Measurements from ENCODE around the gene ELF2.
A peak's percentile ranks its signal among the peaks of the same experiment; 100 is the strongest.

Gene ELF2

DNA sequence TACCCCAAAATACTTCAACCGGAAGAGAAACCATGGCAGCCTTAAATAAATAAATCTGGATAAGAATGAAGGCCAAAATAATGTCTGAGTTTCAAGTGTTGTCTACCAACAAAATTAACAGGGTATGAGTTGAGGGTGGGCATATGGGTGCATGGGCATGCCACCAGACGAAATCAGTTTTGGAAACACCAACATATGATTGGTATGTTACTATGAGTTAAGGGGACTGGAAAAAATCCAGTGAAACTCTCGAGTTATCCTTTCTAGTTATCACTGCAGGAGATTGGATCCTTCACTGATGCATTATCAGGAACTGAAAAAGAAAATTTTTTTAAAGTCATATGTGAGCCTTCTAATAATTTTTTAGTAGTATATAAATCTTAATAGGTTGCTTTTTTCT, 129.0 kb downstream of the ELF2 start:
- H3K4me3 Mint-ChIP-seq = no peak overlapping the region
- H3K27ac Mint-ChIP-seq = no peak overlapping the region
- no peaks in the 10 kb centered on the region for H3K9me3 Mint-ChIP-seq
- peaks cover 59% of the 10 kb centered on the region for H3K36me3 Mint-ChIP-seq (ENCODE audit: low read depth)
- no peaks in the 10 kb centered on the region for H3K27me3 Mint-ChIP-seq (ENCODE audit: low read depth)
- TF ChIP-seq, protein P1, sequence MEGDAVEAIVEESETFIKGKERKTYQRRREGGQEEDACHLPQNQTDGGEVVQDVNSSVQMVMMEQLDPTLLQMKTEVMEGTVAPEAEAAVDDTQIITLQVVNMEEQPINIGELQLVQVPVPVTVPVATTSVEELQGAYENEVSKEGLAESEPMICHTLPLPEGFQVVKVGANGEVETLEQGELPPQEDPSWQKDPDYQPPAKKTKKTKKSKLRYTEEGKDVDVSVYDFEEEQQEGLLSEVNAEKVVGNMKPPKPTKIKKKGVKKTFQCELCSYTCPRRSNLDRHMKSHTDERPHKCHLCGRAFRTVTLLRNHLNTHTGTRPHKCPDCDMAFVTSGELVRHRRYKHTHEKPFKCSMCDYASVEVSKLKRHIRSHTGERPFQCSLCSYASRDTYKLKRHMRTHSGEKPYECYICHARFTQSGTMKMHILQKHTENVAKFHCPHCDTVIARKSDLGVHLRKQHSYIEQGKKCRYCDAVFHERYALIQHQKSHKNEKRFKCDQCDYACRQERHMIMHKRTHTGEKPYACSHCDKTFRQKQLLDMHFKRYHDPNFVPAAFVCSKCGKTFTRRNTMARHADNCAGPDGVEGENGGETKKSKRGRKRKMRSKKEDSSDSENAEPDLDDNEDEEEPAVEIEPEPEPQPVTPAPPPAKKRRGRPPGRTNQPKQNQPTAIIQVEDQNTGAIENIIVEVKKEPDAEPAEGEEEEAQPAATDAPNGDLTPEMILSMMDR (IDR thresholded peaks at IDR 0.05; ENCODE audit: unreplicated experiment in 3 of 3) = no peak
- no peaks in the 10 kb centered on the region for H3K4me1 Mint-ChIP-seq

DNA sequence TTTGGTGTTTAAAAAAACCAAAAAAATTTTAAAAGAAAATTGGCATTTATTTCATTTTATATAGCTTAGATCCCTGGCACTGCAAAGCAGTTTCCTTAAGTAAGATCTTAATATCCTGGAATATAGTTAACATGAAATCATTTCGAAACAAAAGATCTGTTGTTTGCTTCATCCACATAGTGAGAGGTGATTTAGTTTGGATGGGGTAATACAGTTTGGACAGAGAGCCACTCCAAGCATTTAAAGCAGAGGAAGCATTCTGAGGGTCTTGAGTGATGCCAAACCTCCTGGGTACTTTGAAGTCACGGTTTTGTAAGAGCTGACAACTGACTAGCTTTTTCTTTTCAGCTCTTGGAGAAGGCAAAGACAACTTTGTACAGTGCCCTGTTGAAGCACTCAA, 132.7 kb downstream of the ELF2 start:
- Mint-ChIP-seq H3K27me3 (ENCODE audit: low read depth) (no peaks in the 10 kb centered on the region), H3K9me3 (no peaks in the 10 kb centered on the region), H3K27ac (no peak overlapping the region), H3K4me1 (no peaks in the 10 kb centered on the region), H3K4me3 (no peak overlapping the region), H3K36me3 (ENCODE audit: low read depth) (peaks cover 63% of the 10 kb centered on the region)
- TF ChIP-seq, protein P1 (IDR thresholded peaks at IDR 0.05; ENCODE audit: unreplicated experiment in 3 of 3) = no peak

DNA sequence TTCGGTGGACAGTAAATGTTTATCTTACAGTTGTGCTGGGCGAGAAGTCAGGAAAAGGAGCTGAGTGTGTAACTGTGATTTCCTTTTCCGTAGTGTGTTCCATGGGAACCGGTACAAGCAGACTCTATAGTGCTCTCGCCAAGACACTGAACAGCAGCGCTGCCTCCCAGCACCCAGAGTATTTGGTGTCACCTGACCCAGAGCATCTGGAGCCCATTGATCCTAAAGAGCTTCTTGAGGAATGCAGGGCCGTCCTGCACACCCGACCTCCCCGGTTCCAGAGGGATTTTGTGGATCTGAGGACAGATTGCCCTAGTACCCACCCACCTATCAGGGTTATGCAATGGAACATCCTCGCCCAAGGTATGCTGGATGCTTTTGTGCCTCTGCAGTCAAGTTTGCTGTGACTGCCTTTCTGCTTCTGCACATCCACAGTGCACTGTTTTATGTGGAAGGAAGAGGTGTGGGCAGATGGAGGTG, 134.0 kb downstream of the ELF2 start:
- TF ChIP-seq, protein P1 (IDR thresholded peaks at IDR 0.05; ENCODE audit: unreplicated experiment in 3 of 3) = no peak
- peak overlapping the region in 1 of 3 experiments; percentile 6 for H3K27ac Mint-ChIP-seq
- H3K4me3 Mint-ChIP-seq = no peak overlapping the region
- H3K27me3 Mint-ChIP-seq (ENCODE audit: low read depth) = no peaks in the 10 kb centered on the region
- no peaks in the 10 kb centered on the region for H3K9me3 Mint-ChIP-seq
- peaks cover 61% of the 10 kb centered on the region for H3K36me3 Mint-ChIP-seq (ENCODE audit: low read depth)
- H3K4me1 Mint-ChIP-seq = no peaks in the 10 kb centered on the region

DNA sequence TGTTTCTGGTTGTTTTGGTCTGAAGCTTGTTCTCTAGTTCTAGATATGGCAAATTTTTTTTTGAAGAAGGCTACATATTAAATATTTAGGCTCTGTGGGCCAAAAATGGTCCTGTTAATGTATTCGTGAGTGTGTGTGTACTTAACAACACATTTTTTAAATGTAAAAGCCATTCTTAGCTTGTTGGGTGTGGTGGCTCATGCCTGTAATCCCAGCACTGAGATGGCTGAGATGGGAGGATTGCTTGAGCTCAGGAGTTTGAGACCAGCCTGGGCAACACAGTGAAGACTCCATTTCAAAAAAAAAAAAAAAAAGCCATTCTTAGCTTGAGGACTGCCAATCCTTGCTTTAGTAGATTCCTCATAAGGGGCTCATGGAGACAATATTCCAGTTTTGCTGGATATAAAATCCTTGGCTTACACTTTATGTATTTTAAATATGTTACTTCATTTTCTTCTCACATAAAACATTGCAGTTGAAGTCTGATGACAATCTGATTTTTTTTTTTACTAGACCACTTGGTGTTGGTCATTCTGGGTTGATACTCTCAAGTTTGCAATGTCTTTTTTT, 138.1 kb downstream of the ELF2 start:
- no peak overlapping the region for H3K27ac Mint-ChIP-seq
- H3K4me1 Mint-ChIP-seq = peaks cover 5% of the 10 kb centered on the region

DNA sequence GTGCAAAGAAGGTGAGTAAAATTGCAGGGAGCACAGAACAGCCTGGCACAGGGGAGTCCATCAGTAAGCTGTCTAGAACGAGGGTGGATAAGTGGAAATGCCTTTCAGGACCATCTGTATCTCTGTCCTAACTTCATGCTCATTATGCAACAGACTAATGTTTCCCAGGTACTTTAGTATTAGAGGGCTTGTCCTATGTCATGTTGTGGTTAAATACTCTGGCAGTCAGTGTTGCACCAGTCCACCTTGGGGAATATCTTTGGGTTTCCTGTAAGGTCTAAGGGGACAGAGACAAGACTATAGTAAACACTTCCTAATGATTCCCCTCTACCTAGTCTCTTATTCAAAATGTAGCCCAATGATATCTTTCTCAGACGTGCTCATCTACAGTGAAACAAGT, 140.1 kb downstream of the ELF2 start:
- Mint-ChIP-seq H3K36me3 (ENCODE audit: low read depth) (peaks cover 51% of the 10 kb centered on the region), H3K27ac (no peak overlapping the region), H3K4me1 (peaks cover 5% of the 10 kb centered on the region), H3K4me3 (no peak overlapping the region), H3K9me3 (no peaks in the 10 kb centered on the region), H3K27me3 (ENCODE audit: low read depth) (no peaks in the 10 kb centered on the region)
- TF ChIP-seq, protein P1 (IDR thresholded peaks at IDR 0.05; ENCODE audit: unreplicated experiment in 3 of 3) = no peak

More for the DNA sequence above, 138.1 kb downstream of the ELF2 start:
- no peaks in the 10 kb centered on the region for H3K27me3 Mint-ChIP-seq (ENCODE audit: low read depth)
- H3K9me3 Mint-ChIP-seq = no peaks in the 10 kb centered on the region
- no peak overlapping the region for H3K4me3 Mint-ChIP-seq
- TF ChIP-seq, protein P1 (IDR thresholded peaks at IDR 0.05; ENCODE audit: unreplicated experiment in 3 of 3) = no peak
- peaks cover 56% of the 10 kb centered on the region for H3K36me3 Mint-ChIP-seq (ENCODE audit: low read depth)

DNA sequence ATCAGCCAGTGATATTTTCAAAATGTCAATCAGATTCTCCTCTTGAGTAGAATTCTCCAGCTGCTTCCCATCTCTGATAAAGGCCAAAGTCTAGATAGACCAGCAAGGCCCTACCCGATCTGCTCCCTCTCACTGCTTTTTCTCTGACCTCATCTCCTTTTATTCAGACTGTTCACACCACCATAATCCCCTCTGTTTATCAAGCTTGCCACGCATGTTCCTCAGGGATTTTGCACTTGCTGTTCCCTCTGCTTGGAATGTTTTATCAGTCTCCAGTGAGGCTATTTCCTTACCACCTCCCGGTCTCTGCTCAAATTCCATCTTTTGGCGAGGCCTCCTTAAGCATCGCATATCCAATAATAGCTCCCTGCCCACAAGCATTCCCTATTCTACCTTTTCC, 141.4 kb downstream of the ELF2 start:
- peaks cover 46% of the 10 kb centered on the region for H3K36me3 Mint-ChIP-seq (ENCODE audit: low read depth)
- no peak overlapping the region for H3K4me3 Mint-ChIP-seq
- H3K27ac Mint-ChIP-seq = no peak overlapping the region
- H3K27me3 Mint-ChIP-seq (ENCODE audit: low read depth) = no peaks in the 10 kb centered on the region
- H3K9me3 Mint-ChIP-seq = no peaks in the 10 kb centered on the region
- TF ChIP-seq, protein P1 (IDR thresholded peaks at IDR 0.05; ENCODE audit: unreplicated experiment in 3 of 3) = no peak
- H3K4me1 Mint-ChIP-seq = peaks cover 8% of the 10 kb centered on the region
